NCI-H1417 treated with DMSO at 0.1 percent for 48 hours (cell line): Measurements from ENCODE around the gene ORC6.

Experiments used
- DNase-seq: peaks from one replicate; lab custom pipeline; 2025; lab: John Stamatoyannopoulos, UW

The ORC6 gene

DNA sequence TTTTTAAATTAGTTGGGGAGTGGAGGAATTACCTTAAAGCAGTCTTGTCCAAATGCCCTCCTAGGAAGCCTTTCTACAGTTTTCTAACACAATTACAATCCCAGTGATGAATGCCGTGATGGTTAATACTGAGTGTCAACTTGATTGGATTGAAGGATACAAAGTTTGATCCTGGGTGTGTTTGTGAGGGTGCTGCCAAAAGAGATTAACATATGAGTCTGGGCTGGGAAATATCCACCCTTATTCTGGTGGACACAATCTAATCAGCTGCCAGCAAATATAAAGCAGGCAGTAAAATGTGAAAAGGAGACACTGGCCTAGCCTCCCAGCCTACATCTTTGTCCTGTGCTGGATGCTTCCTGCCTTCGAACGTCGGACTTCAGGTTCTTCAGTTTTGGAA lies 12.2 kb downstream of the ORC6 start:
- no peak for DNase-seq

- DNase-seq = no peak
Observed at GRCh38 chr16:46702030-46702429, 12.6 kb downstream of the ORC6 start.

- no peak for DNase-seq
Observed at GRCh38 chr16:46706642-46707041, 17.2 kb downstream of the ORC6 start.

GRCh38 chr16:46709469-46710005 lies 20.1 kb downstream of the ORC6 start:
- no peak for DNase-seq

- DNase-seq = no peak
Observed at GRCh38 chr16:46711106-46712058, 21.9 kb downstream of the ORC6 start.

- no peak for DNase-seq
Observed at GRCh38 chr16:46712911-46713310, 23.5 kb downstream of the ORC6 start.

DNA sequence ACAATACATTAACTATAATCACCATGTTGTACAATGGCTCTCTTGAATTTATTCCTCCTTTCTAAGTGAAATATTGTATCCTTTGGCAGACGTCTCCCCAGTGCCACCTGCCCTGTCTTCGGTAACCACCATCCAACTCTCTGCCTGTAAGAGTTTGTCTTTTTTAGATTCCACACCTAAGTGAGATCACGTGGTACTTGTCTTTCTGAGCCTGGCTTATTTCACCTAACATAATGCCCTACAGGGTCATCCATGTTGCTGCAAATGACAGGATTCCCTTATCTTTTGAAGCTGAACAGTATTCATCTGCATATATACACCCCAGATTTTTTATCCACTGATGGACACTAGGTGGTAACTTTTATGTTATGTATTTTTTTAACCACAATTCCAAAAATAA lies 24.2 kb downstream of the ORC6 start:
- DNase-seq = no peak

GRCh38 chr16:46714797-46715591 lies 25.5 kb downstream of the ORC6 start:
- no peak for DNase-seq

GRCh38 chr16:46715769-46716305 lies 26.4 kb downstream of the ORC6 start:
- no peak for DNase-seq

- DNase-seq = no peak
Observed at GRCh38 chr16:46717692-46718091, 28.2 kb downstream of the ORC6 start.

GRCh38 chr16:46718214-46718613 lies 28.8 kb downstream of the ORC6 start:
- no peak for DNase-seq

DNA sequence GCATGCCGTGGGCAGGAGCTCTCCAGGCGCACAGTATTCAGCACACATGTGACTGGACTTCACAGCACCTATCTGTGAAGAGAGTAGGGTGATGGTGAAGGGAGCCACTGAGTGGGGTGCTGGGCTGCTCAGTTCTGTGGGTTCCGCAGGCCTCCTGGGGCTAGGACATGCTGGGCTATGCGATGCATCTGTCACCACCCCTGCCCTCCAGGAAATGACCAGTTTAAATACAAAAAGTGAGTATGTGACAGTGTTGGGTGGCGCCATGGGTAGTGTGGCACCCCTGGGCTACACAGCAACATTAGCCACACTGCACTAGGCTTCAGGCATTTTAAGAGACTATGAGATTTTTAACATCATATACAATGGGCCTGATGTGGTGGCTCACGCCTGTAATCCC lies 30.1 kb downstream of the ORC6 start:
- no peak for DNase-seq

DNA sequence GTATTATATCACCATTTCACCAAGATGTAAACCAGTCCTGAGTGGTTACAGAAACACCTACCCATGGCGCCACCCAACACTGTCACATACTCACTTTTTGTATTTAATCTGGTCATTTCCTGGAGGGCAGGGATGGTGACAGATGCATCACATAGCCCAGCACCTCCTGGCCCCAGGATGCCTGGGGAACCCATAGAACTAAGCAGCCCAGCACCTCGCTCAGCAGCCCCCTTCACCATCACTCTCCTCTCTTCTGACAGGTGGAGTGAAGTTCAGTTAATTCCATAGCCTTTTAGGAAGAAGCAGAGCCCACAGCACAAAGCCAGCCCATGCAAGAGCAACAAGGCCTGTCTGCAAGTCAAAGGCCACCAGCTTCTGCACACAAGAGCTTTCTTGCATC lies 31.2 kb downstream of the ORC6 start:
- no peak for DNase-seq

- DNase-seq = no peak
Observed at GRCh38 chr16:46721885-46722284, 32.4 kb downstream of the ORC6 start.

DNA sequence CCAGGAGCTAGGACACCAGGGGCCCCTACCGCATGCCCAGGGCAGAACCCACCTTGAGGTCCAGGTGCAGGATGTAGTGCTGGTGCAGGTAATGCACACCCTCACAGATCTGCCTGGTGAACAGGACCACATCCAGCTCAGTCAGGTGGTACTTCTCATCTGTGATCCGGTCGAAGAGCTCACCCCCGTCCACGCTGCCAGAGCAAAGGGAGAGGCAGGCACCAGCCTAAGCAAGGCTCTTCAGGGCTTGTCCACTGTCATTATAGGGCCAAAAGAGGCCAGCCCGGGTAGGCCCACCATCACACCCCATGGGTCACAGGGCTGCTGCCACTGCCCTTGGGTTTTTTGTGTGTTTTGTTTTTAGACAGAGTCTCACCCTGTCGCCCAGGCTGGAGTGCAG lies 37.7 kb downstream of the ORC6 start:
- DNase-seq = no peak

DNA sequence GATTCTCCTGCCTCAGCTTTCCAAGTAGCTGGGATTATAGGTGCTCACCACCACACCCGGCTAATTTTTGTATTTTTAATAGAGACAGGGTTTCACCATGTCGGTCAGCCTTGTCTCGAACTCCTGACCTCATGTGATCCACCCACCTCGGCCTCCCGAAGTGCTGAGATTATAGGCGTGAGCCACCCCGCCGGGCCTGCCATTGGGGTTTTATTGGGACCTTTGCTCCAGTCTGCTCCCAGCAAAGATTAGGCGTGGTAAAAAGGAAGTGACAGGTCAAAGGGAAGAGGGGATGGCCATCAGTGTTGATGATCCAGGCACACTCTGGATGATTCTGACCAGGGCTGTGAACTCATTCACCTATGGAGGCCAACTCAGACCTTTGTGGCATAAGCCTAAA lies 38.2 kb downstream of the ORC6 start:
- DNase-seq = no peak

GRCh38 chr16:46728806-46729205 lies 39.3 kb downstream of the ORC6 start:
- no peak for DNase-seq

DNA sequence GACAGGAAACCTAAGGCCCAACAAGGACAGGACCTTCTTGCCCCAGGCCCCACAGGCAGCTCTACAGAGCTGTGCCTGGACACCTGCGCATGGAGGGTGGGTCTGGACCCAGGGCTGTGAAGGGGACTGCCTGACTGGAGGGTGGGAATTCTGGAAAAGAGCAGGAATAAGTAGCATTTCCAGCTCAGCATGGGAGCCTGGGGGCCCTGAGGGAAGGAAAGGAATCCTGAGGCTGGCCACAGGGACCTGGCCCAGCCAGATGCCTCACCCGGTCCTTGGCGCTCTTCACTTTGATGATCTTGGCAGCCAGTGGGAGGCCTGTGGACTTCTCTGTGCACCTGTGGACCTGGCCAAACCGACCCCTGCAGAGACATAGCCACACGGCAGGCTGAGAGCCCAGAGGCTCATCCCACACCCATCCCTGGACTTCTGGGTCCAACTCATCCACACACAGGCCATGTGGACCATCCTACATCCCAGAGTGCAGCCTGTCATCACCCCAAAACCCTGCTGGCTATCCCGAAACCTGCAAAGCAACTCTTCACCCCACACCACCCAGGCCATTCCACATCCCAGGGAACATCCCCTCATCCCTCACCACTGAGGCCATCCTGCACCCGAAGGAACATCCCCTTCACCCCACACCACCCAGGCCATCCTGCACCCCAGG lies 40.0 kb downstream of the ORC6 start:
- DNase-seq = no peak

DNA sequence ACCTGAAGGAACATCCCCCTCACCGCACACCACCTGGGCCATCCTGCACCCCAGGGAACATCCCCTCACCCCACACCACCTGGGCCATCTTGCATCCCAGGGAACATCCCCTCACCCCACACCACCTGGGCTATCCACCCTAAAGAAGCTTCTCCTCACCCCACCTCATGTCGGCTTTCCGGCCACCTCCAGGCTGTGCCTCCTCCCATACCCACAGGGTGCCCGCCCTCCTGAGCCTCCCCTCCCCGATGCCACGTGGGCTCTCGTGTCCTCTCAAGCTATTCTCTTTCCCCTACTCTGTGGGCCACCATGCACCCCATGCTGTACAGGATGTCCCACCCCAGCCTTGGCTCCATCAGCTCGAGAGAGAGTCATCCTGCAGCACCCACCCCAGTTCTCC lies 40.7 kb downstream of the ORC6 start:
- no peak for DNase-seq

GRCh38 chr16:46730801-46731690 lies 41.6 kb downstream of the ORC6 start:
- DNase-seq = no peak
